A549 treated with AZD9567 at 1 μM for 4 hours (cell line): ENCODE data around the gene ELAC2. TPM values are rescaled to one million over a fixed set of nuclear protein-coding genes. Genes with fewer than 3 reads are reported as not detected.

ENCODE experiments used
- total RNA-seq: library from RNA; stranded (reverse); fragments of 200-300 nt; extraction: Qiagen RNA extraction; gene quantifications from 5 replicates; pipeline ENCODE4 v1.2.3, GENCODE V29; 2022; ENCODE audit not compliant: insufficient read depth

ELAC2 gene, protein sequence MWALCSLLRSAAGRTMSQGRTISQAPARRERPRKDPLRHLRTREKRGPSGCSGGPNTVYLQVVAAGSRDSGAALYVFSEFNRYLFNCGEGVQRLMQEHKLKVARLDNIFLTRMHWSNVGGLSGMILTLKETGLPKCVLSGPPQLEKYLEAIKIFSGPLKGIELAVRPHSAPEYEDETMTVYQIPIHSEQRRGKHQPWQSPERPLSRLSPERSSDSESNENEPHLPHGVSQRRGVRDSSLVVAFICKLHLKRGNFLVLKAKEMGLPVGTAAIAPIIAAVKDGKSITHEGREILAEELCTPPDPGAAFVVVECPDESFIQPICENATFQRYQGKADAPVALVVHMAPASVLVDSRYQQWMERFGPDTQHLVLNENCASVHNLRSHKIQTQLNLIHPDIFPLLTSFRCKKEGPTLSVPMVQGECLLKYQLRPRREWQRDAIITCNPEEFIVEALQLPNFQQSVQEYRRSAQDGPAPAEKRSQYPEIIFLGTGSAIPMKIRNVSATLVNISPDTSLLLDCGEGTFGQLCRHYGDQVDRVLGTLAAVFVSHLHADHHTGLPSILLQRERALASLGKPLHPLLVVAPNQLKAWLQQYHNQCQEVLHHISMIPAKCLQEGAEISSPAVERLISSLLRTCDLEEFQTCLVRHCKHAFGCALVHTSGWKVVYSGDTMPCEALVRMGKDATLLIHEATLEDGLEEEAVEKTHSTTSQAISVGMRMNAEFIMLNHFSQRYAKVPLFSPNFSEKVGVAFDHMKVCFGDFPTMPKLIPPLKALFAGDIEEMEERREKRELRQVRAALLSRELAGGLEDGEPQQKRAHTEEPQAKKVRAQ
- 106 to 118 TPM (median 110 TPM) in 5 replicates for total RNA-seq

GRCh38 chr17:13017655-13018459, at the start of gene ELAC2:
Gene ELAC2 (minus strand): TSS chr17:13018027. CDS start chr17:13017947, 80 bp downstream.

Other genes starting within 250 kb of the ELAC2 start
- 2.4 to 2.6 TPM (median 2.5 TPM) in 5 replicates for gene ARHGAP44, start 228.5 kb downstream of the ELAC2 start, total RNA-seq